NCI-H446 treated with DMSO at 0.1 percent for 48 hours (cell line): ENCODE measurements around the gene IPO13.

Experiments
- DNase-seq: peaks from one replicate; lab custom pipeline; 2025; lab: John Stamatoyannopoulos, UW

Gene IPO13

GRCh38 chr1:43990271-43991199 is 43.8 kb downstream of the IPO13 start:
- DNase-seq = no peak

DNA sequence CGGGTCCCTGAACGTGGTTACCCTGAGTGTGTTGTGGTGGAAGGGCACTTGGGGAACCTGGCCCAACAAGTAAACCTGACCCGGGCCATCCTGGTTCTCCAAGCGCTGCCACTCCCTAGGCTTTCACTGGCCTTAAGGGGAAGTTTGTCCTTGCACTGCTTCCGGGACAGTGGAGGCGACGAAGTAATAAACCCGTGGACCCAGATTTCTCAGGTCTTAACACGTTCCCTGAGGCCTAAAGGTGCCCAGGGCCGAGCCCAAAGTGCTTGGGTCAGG is 44.4 kb downstream of the IPO13 start:
- no peak for DNase-seq

- DNase-seq = peak; percentile 45
Observed at GRCh38 chr1:43991476-43992231, 44.9 kb downstream of the IPO13 start, which contains the start of gene CCDC24. CCDC24 (plus strand) TSS chr1:43991599; CDS start chr1:43991879, 280 bp downstream.

- DNase-seq = no peak
Observed at GRCh38 chr1:43992232-43992995, 45.7 kb downstream of the IPO13 start.

GRCh38 chr1:43993206-43993914 is 46.6 kb downstream of the IPO13 start:
- no peak for DNase-seq

DNA sequence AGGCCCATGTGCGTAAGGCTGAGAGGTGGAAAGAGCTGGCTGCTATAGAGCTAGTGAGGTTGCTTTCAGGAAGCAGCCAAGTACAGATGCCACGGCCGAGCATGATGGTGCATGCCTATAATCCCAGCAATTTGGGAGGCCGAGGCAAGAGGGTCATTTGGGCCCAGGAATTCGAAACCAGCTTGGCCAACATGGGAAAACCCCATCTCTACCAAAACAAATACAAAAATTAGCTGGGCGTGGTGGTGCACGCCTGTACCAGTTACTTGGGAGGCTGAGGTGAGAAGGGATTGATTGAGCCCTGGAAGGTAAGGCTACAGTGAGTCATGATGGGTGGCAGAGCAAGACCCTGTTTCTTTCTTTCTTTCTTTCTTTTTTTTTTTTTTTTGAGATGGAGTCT is 47.3 kb downstream of the IPO13 start:
- no peak for DNase-seq

GRCh38 chr1:43994794-43995790 is 48.3 kb downstream of the IPO13 start:
- no peak for DNase-seq

GRCh38 chr1:43995984-43996732 is 49.4 kb downstream of the IPO13 start:
- DNase-seq = no peak

- DNase-seq = no peak
Observed at GRCh38 chr1:43996733-43997115, 50.0 kb downstream of the IPO13 start.

DNA sequence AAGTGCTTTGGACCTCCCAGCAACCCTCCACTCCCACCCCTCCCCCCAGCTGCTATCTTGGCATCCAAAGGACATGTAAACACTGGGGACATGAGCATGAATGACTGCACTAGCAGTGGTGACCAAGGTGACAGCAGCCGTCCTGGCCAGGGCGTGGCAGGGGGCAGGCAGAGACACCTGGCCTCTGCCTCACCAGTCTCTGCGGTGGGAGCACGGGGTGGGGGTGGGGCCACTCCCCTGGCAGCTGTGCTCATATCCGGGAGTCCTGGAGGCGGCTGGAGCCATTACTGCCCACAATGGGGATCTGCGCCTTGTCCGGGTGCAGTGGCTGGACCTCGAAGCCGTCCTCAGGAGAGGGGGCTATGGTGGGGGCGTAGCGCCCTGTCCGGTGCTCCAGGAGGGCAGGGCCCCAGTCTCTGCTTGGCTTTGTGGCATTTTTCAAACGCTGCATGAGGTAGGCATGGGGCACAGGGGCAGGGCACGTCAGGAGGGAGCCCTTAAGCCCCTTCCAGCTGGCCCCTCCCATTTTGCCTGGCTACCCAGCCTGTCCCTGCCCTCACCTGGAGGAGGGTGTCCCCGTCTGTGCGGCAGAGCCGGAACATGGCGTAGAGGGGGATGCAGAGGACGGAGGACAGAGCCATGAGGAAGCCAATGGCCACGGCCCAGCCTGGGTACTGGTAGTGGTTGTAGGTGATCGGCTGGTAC is 50.7 kb downstream of the IPO13 start:
- no peak for DNase-seq

- no peak for DNase-seq
Observed at GRCh38 chr1:43998000-43998378, 51.2 kb downstream of the IPO13 start.

DNA sequence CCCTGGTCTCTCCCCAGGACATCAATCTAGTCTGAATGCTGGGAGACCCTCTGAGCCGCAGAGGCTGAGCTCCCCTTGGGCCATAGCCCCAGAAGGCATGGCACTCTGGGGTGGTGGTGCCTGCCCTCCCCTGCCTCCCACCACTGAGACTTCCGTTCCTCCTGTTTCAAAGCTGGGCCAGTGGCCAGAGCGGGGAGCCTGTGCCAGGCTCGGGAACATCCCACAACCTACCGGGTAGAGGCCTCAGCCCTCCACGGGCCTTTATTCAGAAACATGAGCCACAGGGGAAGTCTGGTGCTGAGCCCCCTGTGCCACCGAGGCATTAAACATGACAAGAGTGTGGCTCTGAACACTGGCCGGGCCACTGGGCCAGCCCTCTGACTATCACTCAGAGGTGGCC is 52.7 kb downstream of the IPO13 start:
- DNase-seq = no peak

- no peak for DNase-seq
Observed at GRCh38 chr1:44000122-44000665, 53.4 kb downstream of the IPO13 start.

DNA sequence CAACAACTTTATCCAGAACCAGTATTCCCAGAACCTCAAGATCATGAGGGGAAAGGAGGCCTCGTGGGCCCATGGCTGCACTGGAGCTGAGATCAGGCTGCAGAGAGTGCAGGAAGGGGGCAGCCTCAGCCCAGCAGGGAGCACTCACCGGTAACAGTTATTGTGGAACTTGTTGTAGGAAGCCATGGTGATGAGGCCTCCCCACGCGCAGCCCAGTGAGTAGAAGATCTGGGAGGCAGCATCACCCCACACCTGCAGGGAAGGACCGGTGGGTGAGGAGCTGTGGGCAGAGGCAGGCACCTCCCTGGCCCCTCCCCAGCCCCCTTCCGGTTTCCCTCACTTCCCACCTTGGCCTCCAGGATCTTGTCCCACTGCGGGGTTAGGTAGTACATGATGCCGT is 55.4 kb downstream of the IPO13 start:
- no peak for DNase-seq

GRCh38 chr1:44002606-44003157 is 55.9 kb downstream of the IPO13 start:
- no peak for DNase-seq

- no peak for DNase-seq
Observed at GRCh38 chr1:44008259-44008658, 61.5 kb downstream of the IPO13 start.

GRCh38 chr1:44010935-44011471 is 64.3 kb downstream of the IPO13 start:
- DNase-seq = no peak

DNA sequence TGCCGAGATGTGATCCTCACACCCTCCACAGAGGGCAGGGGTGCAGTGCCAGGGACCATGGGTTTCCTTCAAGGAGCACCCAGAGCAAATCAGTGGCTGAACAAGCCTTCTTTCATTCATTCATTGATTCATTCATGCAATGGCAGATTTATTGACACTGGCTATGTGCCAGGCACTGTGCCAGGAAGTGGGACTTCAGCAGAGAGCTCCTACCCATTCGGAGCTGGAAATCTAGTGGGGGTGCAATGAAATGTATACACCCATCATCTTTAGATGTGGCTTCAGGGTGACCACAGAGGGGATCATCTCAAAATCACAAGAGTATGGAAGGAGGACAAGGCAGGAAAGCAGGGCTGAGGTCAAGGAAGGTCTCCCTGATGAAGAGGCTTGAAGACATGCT is 65.7 kb downstream of the IPO13 start:
- peak; percentile 9 for DNase-seq
